H1 (cell line): Measurements from ENCODE around the gene MLH3.

Experiments
- BRCA1 ChIP-seq: IDR thresholded peaks from 2 replicates; pipeline ENCODE4 v1.6.1; 2012; ENCODE audit warnings: low read depth, low read length, improper control_type of control experiment
- CHD1 ChIP-seq: IDR thresholded peaks from 2 replicates; pipeline ENCODE4 v1.6.1; 2012; ENCODE audit warnings: low read depth, low read length, improper control_type of control experiment
- CHD2 ChIP-seq: IDR thresholded peaks from 2 replicates; pipeline ENCODE4 v1.6.1; 2012; ENCODE audit warnings: low read length, improper control_type of control experiment
- POLR2AphosphoS5 ChIP-seq: IDR thresholded peaks from 2 replicates; pipeline ENCODE4 v1.6.1; 2011; ENCODE audit warnings: low read depth, low read length
- TAF7 ChIP-seq: optimal IDR thresholded peaks from 2 replicates; pipeline ENCODE3; 2011; ENCODE audit warnings: low read depth, mild to moderate bottlenecking, inconsistent platforms, low read length, moderate library complexity, borderline replicate concordance
- YY1 ChIP-seq: IDR thresholded peaks from 2 replicates; pipeline ENCODE4 v1.6.1; 2011; ENCODE audit warnings: low read depth, mild to moderate bottlenecking, low read length
- TF ChIP-seq, protein P1 (sequence below), 3 experiments: IDR thresholded peaks; 1 replicate in 2 of 3; 2 replicates in 1 of 3; pipeline versions ENCODE4 v1.5.1 to v1.6.1; 2011; ENCODE audit warnings: low read length in 3 of 3, mild to moderate bottlenecking in 3 of 3, inconsistent platforms in 2 of 3, low read depth in 1 of 3, moderate library complexity in 1 of 3; ENCODE audit not compliant: insufficient read depth in 1 of 3; ENCODE audit errors: control extremely low read depth in 1 of 3
- TF ChIP-seq, protein P2 (sequence below): IDR thresholded peaks from 2 replicates; pipeline ENCODE4 v1.6.1; 2012; ENCODE audit warnings: low read length, inconsistent platforms

DNA sequence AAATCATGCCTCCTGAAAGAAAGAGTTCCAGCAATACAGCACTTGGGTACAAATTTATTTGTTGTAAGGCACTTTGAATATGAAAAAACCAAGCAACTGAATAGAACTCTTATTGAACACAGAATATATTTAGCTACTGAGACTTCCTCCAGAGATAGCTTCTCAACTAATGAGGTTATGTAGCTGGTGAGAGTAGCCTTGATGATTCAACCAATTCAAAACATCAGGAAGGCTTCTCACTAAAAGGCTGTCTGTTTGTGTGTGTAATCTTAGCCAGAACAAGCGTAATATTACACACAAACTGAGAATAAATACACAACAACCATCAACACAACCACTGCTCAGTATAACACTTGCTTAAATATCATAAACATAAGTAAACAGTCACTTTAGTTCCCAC, 28.2 kb downstream of the MLH3 start:
- TF ChIP-seq YY1 (no peak), BRCA1 (no peak), TAF7 (no peak), CHD2 (no peak), POLR2AphosphoS5 (no peak), CHD1 (no peak)
- TF ChIP-seq, protein P1, sequence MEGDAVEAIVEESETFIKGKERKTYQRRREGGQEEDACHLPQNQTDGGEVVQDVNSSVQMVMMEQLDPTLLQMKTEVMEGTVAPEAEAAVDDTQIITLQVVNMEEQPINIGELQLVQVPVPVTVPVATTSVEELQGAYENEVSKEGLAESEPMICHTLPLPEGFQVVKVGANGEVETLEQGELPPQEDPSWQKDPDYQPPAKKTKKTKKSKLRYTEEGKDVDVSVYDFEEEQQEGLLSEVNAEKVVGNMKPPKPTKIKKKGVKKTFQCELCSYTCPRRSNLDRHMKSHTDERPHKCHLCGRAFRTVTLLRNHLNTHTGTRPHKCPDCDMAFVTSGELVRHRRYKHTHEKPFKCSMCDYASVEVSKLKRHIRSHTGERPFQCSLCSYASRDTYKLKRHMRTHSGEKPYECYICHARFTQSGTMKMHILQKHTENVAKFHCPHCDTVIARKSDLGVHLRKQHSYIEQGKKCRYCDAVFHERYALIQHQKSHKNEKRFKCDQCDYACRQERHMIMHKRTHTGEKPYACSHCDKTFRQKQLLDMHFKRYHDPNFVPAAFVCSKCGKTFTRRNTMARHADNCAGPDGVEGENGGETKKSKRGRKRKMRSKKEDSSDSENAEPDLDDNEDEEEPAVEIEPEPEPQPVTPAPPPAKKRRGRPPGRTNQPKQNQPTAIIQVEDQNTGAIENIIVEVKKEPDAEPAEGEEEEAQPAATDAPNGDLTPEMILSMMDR (IDR thresholded peaks at IDR 0.05; ENCODE audit: control extremely low read depth in 1 of 3, insufficient read depth in 1 of 3, low read depth in 1 of 3, low read length in 3 of 3) = no peak
- TF ChIP-seq, protein P2, sequence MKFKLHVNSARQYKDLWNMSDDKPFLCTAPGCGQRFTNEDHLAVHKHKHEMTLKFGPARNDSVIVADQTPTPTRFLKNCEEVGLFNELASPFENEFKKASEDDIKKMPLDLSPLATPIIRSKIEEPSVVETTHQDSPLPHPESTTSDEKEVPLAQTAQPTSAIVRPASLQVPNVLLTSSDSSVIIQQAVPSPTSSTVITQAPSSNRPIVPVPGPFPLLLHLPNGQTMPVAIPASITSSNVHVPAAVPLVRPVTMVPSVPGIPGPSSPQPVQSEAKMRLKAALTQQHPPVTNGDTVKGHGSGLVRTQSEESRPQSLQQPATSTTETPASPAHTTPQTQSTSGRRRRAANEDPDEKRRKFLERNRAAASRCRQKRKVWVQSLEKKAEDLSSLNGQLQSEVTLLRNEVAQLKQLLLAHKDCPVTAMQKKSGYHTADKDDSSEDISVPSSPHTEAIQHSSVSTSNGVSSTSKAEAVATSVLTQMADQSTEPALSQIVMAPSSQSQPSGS = no peak
